ENCODE data around the gene ILRUN.
"Not testable (repeated sequence)": the region's sequence is repeated elsewhere in the genome, so short reads cannot be mapped to it uniquely, and the experiment has no call there.

The ILRUN gene

DNA sequence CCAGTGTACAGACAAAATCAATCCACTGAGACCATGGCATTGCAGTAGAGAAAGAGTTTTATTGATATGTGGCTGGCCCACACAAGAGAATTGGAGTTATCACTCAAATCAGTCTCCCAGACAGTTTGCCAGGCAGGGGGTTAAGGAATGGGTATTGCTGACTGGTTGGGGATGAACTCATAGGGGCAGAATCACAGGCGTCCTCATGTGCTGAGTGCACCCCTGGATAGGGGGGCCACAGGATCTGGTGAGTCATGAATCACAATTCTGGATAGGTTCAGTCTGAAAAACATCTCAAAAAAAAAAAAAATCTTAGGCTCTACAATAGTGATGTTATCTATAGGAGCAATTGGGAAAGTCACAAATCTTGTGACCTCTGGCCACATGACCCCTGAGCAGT is 29.5 kb upstream of the ILRUN start:
- no peak overlapping the region for H3K4me2 ChIP-seq
- H3K79me2 ChIP-seq (ENCODE audit: insufficient read depth, low read depth) = no peaks in the 10 kb centered on the region
- no peaks in the 10 kb centered on the region for H4K20me1 ChIP-seq (ENCODE audit: insufficient read depth)

DNA sequence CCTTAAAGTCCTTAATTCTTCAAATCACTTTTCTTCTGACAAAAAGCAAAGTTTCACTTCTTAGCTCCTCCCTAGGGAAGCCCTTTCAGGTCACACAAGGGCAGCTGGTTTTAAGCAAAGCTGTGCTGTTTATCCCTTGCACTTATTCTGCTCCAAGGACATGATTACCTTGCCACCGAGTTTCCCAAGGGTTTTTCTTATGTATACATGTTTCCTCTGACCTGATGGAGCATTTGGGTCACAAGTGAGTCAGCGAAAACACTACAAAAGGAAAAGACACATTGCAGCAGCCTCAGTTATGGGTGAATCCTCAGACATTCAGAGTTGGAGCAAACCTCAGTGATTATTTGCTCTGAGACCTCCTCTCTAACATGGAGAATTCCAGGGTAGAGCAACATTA is 26.6 kb upstream of the ILRUN start:
- Histone ChIP-seq H2AFZ (ENCODE audit: low read depth) (peak overlapping the region; percentile 26; the same call in 1 of the 2 replicates), H4K20me1 (ENCODE audit: insufficient read depth) (no peaks in the 10 kb centered on the region), H3K27me3 (ENCODE audit: insufficient read depth, low read depth) (no peaks in the 10 kb centered on the region), H3K4me3 (IDR thresholded peaks at IDR 0.05; ENCODE audit: insufficient read depth, low read depth, low read length) (no peak overlapping the region), H3K36me3 (ENCODE audit: insufficient read depth) (no peaks in the 10 kb centered on the region), H3K27ac (peak overlapping the region; percentile 18; the same call in 1 of the 2 replicates), H3K9ac (no peak overlapping the region), H3K79me2 (ENCODE audit: insufficient read depth, low read depth) (no peaks in the 10 kb centered on the region), H3K4me1 (ENCODE audit: low read depth, poor library complexity, severe bottlenecking) (peaks cover 7% of the 10 kb centered on the region), H3K4me2 (no peak overlapping the region)
- TF ChIP-seq, protein P1, sequence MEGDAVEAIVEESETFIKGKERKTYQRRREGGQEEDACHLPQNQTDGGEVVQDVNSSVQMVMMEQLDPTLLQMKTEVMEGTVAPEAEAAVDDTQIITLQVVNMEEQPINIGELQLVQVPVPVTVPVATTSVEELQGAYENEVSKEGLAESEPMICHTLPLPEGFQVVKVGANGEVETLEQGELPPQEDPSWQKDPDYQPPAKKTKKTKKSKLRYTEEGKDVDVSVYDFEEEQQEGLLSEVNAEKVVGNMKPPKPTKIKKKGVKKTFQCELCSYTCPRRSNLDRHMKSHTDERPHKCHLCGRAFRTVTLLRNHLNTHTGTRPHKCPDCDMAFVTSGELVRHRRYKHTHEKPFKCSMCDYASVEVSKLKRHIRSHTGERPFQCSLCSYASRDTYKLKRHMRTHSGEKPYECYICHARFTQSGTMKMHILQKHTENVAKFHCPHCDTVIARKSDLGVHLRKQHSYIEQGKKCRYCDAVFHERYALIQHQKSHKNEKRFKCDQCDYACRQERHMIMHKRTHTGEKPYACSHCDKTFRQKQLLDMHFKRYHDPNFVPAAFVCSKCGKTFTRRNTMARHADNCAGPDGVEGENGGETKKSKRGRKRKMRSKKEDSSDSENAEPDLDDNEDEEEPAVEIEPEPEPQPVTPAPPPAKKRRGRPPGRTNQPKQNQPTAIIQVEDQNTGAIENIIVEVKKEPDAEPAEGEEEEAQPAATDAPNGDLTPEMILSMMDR (conservative IDR thresholded peaks at IDR 0.05; ENCODE audit: low read depth, low read length) = no peak

More for the DNA sequence above, 29.5 kb upstream of the ILRUN start:
- no peak overlapping the region for H3K9ac ChIP-seq
- no peak overlapping the region for H3K4me3 ChIP-seq (IDR thresholded peaks at IDR 0.05; ENCODE audit: insufficient read depth, low read depth, low read length)
- H2AFZ ChIP-seq (ENCODE audit: low read depth) = no peak overlapping the region
- H3K4me1 ChIP-seq (ENCODE audit: low read depth, poor library complexity, severe bottlenecking) = peaks cover 7% of the 10 kb centered on the region
- no peak overlapping the region for H3K27ac ChIP-seq
- TF ChIP-seq, protein P1 (conservative IDR thresholded peaks at IDR 0.05; ENCODE audit: low read depth, low read length) = no peak
- no peaks in the 10 kb centered on the region for H3K27me3 ChIP-seq (ENCODE audit: insufficient read depth, low read depth)
- H3K36me3 ChIP-seq (ENCODE audit: insufficient read depth) = no peaks in the 10 kb centered on the region

DNA sequence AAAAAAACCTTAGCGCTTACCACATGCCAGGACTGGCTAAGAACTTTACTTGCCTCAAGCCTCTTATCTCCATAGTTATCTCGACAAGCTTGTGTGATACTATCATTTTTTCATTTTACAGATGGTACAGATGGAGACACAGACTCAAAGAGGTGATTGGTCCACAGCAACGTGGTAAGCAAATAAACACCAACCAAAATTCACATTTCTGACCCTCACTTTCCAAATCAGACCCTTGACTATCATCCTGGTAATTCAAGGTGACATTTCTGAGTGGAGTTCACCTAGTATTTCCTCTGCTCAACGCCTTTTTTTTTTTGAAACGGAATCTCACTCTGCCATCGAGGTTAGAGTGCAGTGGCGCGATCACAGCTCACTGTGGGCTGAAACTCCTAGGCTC is 25.9 kb upstream of the ILRUN start:
- H3K4me3 ChIP-seq (IDR thresholded peaks at IDR 0.05; ENCODE audit: insufficient read depth, low read depth, low read length) = no peak overlapping the region
- no peak overlapping the region for H3K9ac ChIP-seq
- H3K79me2 ChIP-seq (ENCODE audit: insufficient read depth, low read depth) = no peaks in the 10 kb centered on the region
- H3K27ac ChIP-seq = no peak overlapping the region
- H3K27me3 ChIP-seq (ENCODE audit: insufficient read depth, low read depth) = no peaks in the 10 kb centered on the region
- no peaks in the 10 kb centered on the region for H3K36me3 ChIP-seq (ENCODE audit: insufficient read depth)
- peaks cover 7% of the 10 kb centered on the region for H3K4me1 ChIP-seq (ENCODE audit: low read depth, poor library complexity, severe bottlenecking)
- H3K4me2 ChIP-seq = no peak overlapping the region
- TF ChIP-seq, protein P1 (conservative IDR thresholded peaks at IDR 0.05; ENCODE audit: low read depth, low read length) = no peak
- no peak overlapping the region for H2AFZ ChIP-seq (ENCODE audit: low read depth)
- no peaks in the 10 kb centered on the region for H4K20me1 ChIP-seq (ENCODE audit: insufficient read depth)

DNA sequence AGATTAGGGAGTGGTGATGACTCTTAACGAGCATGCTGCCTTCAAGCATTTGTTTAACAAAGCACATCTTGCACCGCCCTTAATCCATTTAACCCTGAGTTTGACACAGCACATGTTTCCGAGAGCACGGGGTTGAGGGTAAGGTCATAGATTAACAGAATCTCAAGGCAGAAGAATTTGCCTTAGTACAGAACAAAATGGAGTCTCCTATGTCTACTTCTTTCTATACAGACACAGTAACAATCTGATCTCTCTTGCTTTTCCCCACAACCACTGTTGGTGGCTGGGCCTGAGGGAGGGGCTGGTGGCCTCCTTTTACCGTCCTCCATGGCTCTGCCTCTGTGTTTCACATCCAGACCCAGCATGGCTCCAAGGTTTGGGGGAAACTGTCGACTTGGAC is 23.6 kb upstream of the ILRUN start:
- H3K4me1 ChIP-seq (ENCODE audit: low read depth, poor library complexity, severe bottlenecking); H2AFZ ChIP-seq (ENCODE audit: low read depth); H3K4me2 ChIP-seq; H3K27me3 ChIP-seq (ENCODE audit: insufficient read depth, low read depth); H3K36me3 ChIP-seq (ENCODE audit: insufficient read depth); H3K27ac ChIP-seq; H4K20me1 ChIP-seq (ENCODE audit: insufficient read depth); H3K4me3 ChIP-seq (IDR thresholded peaks at IDR 0.05; ENCODE audit: insufficient read depth, low read depth, low read length); H3K9ac ChIP-seq; H3K79me2 ChIP-seq (ENCODE audit: insufficient read depth, low read depth): not testable (repeated sequence)

DNA sequence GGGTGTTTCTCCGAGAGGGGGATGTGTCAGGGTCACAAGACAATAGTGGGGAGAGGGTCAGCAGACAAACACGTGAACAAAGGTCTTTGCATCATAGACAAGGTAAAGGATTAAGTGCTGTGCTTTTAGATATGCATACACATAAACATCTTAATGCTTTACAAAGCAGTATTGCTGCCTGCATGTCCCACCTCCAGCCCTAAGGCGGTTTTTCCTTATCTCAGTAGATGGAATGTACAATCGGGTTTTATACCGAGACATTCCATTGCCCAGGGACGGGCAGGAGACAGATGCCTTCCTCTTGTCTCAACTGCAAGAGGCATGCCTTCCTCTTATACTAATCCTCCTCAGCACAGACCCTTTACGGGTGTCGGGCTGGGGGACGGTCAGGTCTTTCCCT is 23.1 kb upstream of the ILRUN start:
- H3K4me2 ChIP-seq; H3K79me2 ChIP-seq (ENCODE audit: insufficient read depth, low read depth); H3K9ac ChIP-seq; H3K36me3 ChIP-seq (ENCODE audit: insufficient read depth); H3K4me1 ChIP-seq (ENCODE audit: low read depth, poor library complexity, severe bottlenecking); H4K20me1 ChIP-seq (ENCODE audit: insufficient read depth); H3K4me3 ChIP-seq (IDR thresholded peaks at IDR 0.05; ENCODE audit: insufficient read depth, low read depth, low read length); H3K27me3 ChIP-seq (ENCODE audit: insufficient read depth, low read depth); H3K27ac ChIP-seq; H2AFZ ChIP-seq (ENCODE audit: low read depth): not testable (repeated sequence)

Data from KMS-11 (cell line).